Transverse colon (tissue), 4 donors: ENCODE results near the gene DNER.

Source experiments
- CTCF ChIP-seq, 5 experiments: fragments of 200-600 bp in 3 of 5; fragments of 450-650 bp in 2 of 5; sonication (generic) in 3 of 5; IDR thresholded peaks; 1 replicate in 2 of 5; 2 replicates in 3 of 5; pipeline ENCODE4 v1.5.1; 2016 to 2017; ENCODE audit warnings: antibody characterized with exemption in 5 of 5, inconsistent platforms in 3 of 5, mild to moderate bottlenecking in 2 of 5, moderate library complexity in 1 of 5
- EP300 ChIP-seq: sonication (generic); formaldehyde crosslinking; IDR thresholded peaks from one replicate; pipeline ENCODE4 v1.6.1; 2017; ENCODE audit warnings: antibody characterized with exemption, low read depth
- POLR2A ChIP-seq: fragments of 450-650 bp; IDR thresholded peaks from one replicate; pipeline ENCODE4 v1.6.1; 2016; ENCODE audit warnings: antibody characterized with exemption, mild to moderate bottlenecking, moderate library complexity
- POLR2AphosphoS5 ChIP-seq, 3 donors: sonication (generic); formaldehyde crosslinking; IDR thresholded peaks; one replicate each; pipeline ENCODE4 v1.6.1; 2016; ENCODE audit warnings: antibody characterized with exemption in 3 of 3

DNA sequence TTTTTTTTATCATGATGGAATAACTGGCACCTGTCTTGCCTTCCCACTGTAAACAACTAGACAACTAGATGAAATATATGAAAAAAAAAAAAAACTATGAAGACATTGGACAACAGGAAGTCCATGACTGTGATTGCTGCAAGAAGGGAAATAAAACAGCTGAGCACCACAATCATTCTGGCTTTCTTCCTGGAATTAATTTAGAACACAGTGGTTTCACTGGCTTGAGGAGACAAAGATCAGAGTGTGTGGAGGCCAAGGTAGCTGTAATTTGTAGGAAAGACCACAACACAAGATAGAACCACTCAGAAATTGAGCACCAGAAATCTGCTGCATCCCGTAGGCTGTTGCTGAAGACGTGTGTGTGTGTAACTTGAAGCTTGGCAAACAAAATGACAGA lies 322.2 kb downstream of the DNER start:
- TF ChIP-seq CTCF (IDR thresholded peaks at IDR 0.05) (no peak), POLR2A (no peak), EP300 (no peak), POLR2AphosphoS5 (IDR thresholded peaks at IDR 0.05) (no peak)
